Frontal cortex (tissue), 4 donors: Measurements from ENCODE around the gene CACNA2D4. TPM values are rescaled to one million over a fixed set of nuclear protein-coding genes. Genes with fewer than 3 reads are reported as not detected.
"Not testable (repeated sequence)": the region's sequence is repeated elsewhere in the genome, so short reads cannot be mapped to it uniquely, and the experiment has no call there.

Source experiments
- DNase-seq, 2 donors: peaks; one replicate each; pipeline ENCODE4 v3.0.0; 2012; ENCODE audit warnings: low spot score in 2 of 2
- FAIRE-seq: peaks from 2 replicates; lab custom pipeline; 2012; peaks lifted over from hg19 to GRCh38; lab: Jason Lieb, UNC
- total RNA-seq: library from RNA; depleted of rRNA; stranded (reverse); fragments of >200 nt; gene quantifications from one replicate; pipeline ENCODE4 v1.2.3, GENCODE V29; 2014
- donor health status: control.
- donor health status: control.
- donor health status: control.

CACNA2D4 gene
- total RNA-seq, 1 donor from 2014 or later, result not detected

- FAIRE-seq, result no peak
- no peak for DNase-seq
Measured at GRCh38 chr12:1825382-1826102, 92.9 kb downstream of the CACNA2D4 start.

GRCh38 chr12:1823237-1823636 lies 95.2 kb downstream of the CACNA2D4 start:
- no peak for FAIRE-seq
- DNase-seq, result no peak

GRCh38 chr12:1822699-1823098 lies 95.8 kb downstream of the CACNA2D4 start:
- no peak for DNase-seq
- FAIRE-seq, result no peak

GRCh38 chr12:1821805-1822204 lies 96.6 kb downstream of the CACNA2D4 start:
- DNase-seq (no peak), FAIRE-seq (no peak)

GRCh38 chr12:1820896-1821291 lies 97.6 kb downstream of the CACNA2D4 start:
- DNase-seq, result no peak
- FAIRE-seq, result no peak

- DNase-seq (no peak), FAIRE-seq (no peak)
Measured at GRCh38 chr12:1820191-1820895, 98.1 kb downstream of the CACNA2D4 start, which contains the start of gene LRTM2. Gene LRTM2 (plus strand): TSS chr12:1820565. CDS start chr12:1828149, 7,584 bp downstream.

GRCh38 chr12:1819571-1819970 lies 98.9 kb downstream of the CACNA2D4 start:
- no peak for FAIRE-seq
- no peak for DNase-seq

GRCh38 chr12:1819050-1819449 lies 99.4 kb downstream of the CACNA2D4 start:
- DNase-seq (no peak), FAIRE-seq (no peak)

GRCh38 chr12:1817928-1818327 lies 100.5 kb downstream of the CACNA2D4 start:
- not testable (repeated sequence) for DNase-seq, FAIRE-seq

- DNase-seq (no peak), FAIRE-seq (no peak)
Measured at GRCh38 chr12:1816730-1817348, 101.6 kb downstream of the CACNA2D4 start.

- FAIRE-seq, result no peak
- no peak for DNase-seq
Measured at GRCh38 chr12:1815814-1816729, 102.4 kb downstream of the CACNA2D4 start.

GRCh38 chr12:1815108-1815507 lies 103.3 kb downstream of the CACNA2D4 start:
- FAIRE-seq (no peak), DNase-seq (no peak)

GRCh38 chr12:1814266-1814665 lies 104.2 kb downstream of the CACNA2D4 start:
- FAIRE-seq (no peak), DNase-seq (no peak)

- DNase-seq (no peak), FAIRE-seq (no peak)
Measured at GRCh38 chr12:1812650-1813302, 105.7 kb downstream of the CACNA2D4 start.

GRCh38 chr12:1811948-1812291 lies 106.5 kb downstream of the CACNA2D4 start:
- DNase-seq (no peak), FAIRE-seq (no peak)

- no peak for FAIRE-seq
- DNase-seq, result no peak
Measured at GRCh38 chr12:1811281-1811947, 107.0 kb downstream of the CACNA2D4 start.

GRCh38 chr12:1810931-1811280 lies 107.5 kb downstream of the CACNA2D4 start:
- DNase-seq (no peak), FAIRE-seq (no peak)

GRCh38 chr12:1810201-1810930 lies 108.1 kb downstream of the CACNA2D4 start:
- FAIRE-seq (no peak), DNase-seq (no peak)
